ENCODE results near the gene PLCD3. TPM values are rescaled to one million over a fixed set of nuclear protein-coding genes. Genes with fewer than 3 reads are reported as not detected.

PLCD3 gene
- total and polyA plus RNA-seq, 9 of the 15 experiments (the other 6 are each of a cell fraction or from before 2014, with no cell fraction given), result 0.20 to 22.6 (median 7.5) TPM

GRCh38 chr17:45117334-45117733, 15.0 kb downstream of the PLCD3 start:
- no peaks in the 10 kb centered on the region for H3K36me3 ChIP-seq (ENCODE audit: control insufficient read depth, insufficient read depth, low read length)
- POLR2A ChIA-PET, result interaction anchor here (0.8 to 2.3 kb wide), 6 partner anchors 12 to 271 kb away, joined by 3 to 11 read pairs (median 5); partner anchors contain the start of gene HEXIM1
- no peak overlapping the region for H3K9ac ChIP-seq (ENCODE audit: insufficient read depth in 1 of 2, low read depth in 2 of 2, low read length in 2 of 2)
- FAIRE-seq, result no peak
- H3K9me3 ChIP-seq (replicated peaks; ENCODE audit: control insufficient read depth, insufficient read depth, low read depth, low read length), result no peaks in the 10 kb centered on the region
- 81% methylated on average over 4 of the region's 4 CpGs for WGBS (ENCODE audit: insufficient coverage, low coverage, missing lambda C conversion rate)
- TF ChIP-seq JUND (IDR thresholded peaks at IDR 0.05; ENCODE audit: borderline replicate concordance, low read depth, low read length) (no peak), JUND (tag; IDR thresholded peaks at IDR 0.05; ENCODE audit: borderline replicate concordance, low read depth, low read length) (no peak), ZNF695 (CRISPR knock-in tag; IDR thresholded peaks at IDR 0.05) (no peak), SP2 (IDR thresholded peaks at IDR 0.05; ENCODE audit: extremely low read depth, low read depth, low read length, poor library complexity, severe bottlenecking) (no peak), ZNF639 (CRISPR knock-in tag; conservative IDR thresholded peaks at IDR 0.05 in 1 of 2, IDR thresholded peaks at IDR 0.05 in 1 of 2) (no peak), CBX2 (IDR thresholded peaks at IDR 0.05; ENCODE audit: insufficient read depth, low read length, poor library complexity, severe bottlenecking) (no peak), CREB1 (IDR thresholded peaks at IDR 0.05) (no peak), CREB1 (CRISPR knock-in tag; IDR thresholded peaks at IDR 0.05) (no peak), ZMIZ1 (IDR thresholded peaks at IDR 0.05; ENCODE audit: low read depth in 2 of 2, low read length in 2 of 2) (no peak)
- ATAC-seq, result no peak
- no peak overlapping the region for H2AFZ ChIP-seq (ENCODE audit: low read depth, low read length)
- DNase-seq (ENCODE audit: extremely low read depth in 1 of 4, low spot score in 3 of 4), result no peak
- no peaks in the 10 kb centered on the region for H3K79me2 ChIP-seq (ENCODE audit: control insufficient read depth, insufficient read depth, low read length)
- intact Hi-C loops (cut with micrococcal nuclease), result no loop called here
- H3K4me2 ChIP-seq (ENCODE audit: insufficient read depth, low read length), result no peak overlapping the region
- BruUV-seq (replicated peaks), result no TSS peak
- no peaks in the 10 kb centered on the region for H3K27me3 ChIP-seq (ENCODE audit: control insufficient read depth in 2 of 2, insufficient read depth in 2 of 2, low read length in 2 of 2)
- H3K4me1 ChIP-seq (replicated peaks in 1 of 2; ENCODE audit: control insufficient read depth in 2 of 2, insufficient read depth in 2 of 2, low read length in 2 of 2), result peaks cover 0 to 43% of the 10 kb centered on the region in 2 experiments; a peak in 3 of 5 replicates
- in situ Hi-C loops (cut with MboI), result no loop called here
- CTCF ChIA-PET (ENCODE audit: low intra/inter-chr PET ratio), result interaction anchor here (0.6 kb wide), 1 partner anchor 291 kb away, joined by 4 read pairs; no protein-coding TSS in a partner anchor
- no peaks in the 10 kb centered on the region for H4K20me1 ChIP-seq (replicated peaks; ENCODE audit: control insufficient read depth, insufficient read depth, low read length)
- H3K27ac ChIP-seq (ENCODE audit: extremely low read depth, low read depth, low read length), result no peak overlapping the region
- no peak overlapping the region for H3K4me3 ChIP-seq
- H3K9me1 ChIP-seq (ENCODE audit: control insufficient read depth, insufficient read depth, low read length), result no peaks in the 10 kb centered on the region

Measured in K562 (cell line).